GM23338 (cell line): ENCODE results near the gene STK11IP. TPM values are rescaled to one million over a fixed set of nuclear protein-coding genes. Genes with fewer than 3 reads are reported as not detected.

Experiments used
- ATAC-seq: fragments of 200-7000 bp; cut with Tn5 transposase; 3 replicates; pipeline ENCODE4 v1.9.1; 2020
- DNase-seq: peaks from one replicate; pipeline ENCODE4 v3.0.0-alpha.2; 2015; ENCODE audit warnings: low spot score
- H2AFZ ChIP-seq: fragments of 200-600 bp; sonication (generic); 2 replicates; pipeline ENCODE4 v1.8.0; 2016; ENCODE audit warnings: antibody characterized with exemption, mild to moderate bottlenecking, moderate library complexity
- H3F3A ChIP-seq: fragments of 200-600 bp; sonication (generic); replicated peaks from 2 replicates; pipeline ENCODE4 v1.8.0; 2017; ENCODE audit warnings: antibody characterized with exemption, mixed run types, low read depth
- H3K27ac ChIP-seq: fragments of 200-600 bp; sonication (generic); 2 replicates; pipeline ENCODE4 v1.6.1; 2016; ENCODE audit warnings: low read depth
- H3K27me3 ChIP-seq: fragments of 200-600 bp; sonication (generic); 2 replicates; pipeline ENCODE4 v1.8.0; 2016; ENCODE audit warnings: mild to moderate bottlenecking, mixed run types, moderate library complexity; ENCODE audit not compliant: insufficient read depth
- H3K36me3 ChIP-seq: fragments of 200-600 bp; sonication (generic); 2 replicates; pipeline ENCODE4 v1.8.0; 2016; ENCODE audit warnings: mild to moderate bottlenecking; ENCODE audit not compliant: insufficient read depth
- H3K4me1 ChIP-seq: fragments of 200-600 bp; sonication (generic); 2 replicates; pipeline ENCODE4 v1.8.0; 2016; ENCODE audit warnings: mild to moderate bottlenecking, moderate library complexity; ENCODE audit not compliant: insufficient read depth
- H3K4me2 ChIP-seq: fragments of 200-600 bp; sonication (generic); 2 replicates; pipeline ENCODE4 v1.7.1; 2017; ENCODE audit warnings: mixed run types
- H3K4me3 ChIP-seq: fragments of 200-600 bp; sonication (generic); 2 replicates; pipeline ENCODE4 v1.6.1; 2016; ENCODE audit warnings: mixed run types
- H3K79me2 ChIP-seq: fragments of 200-600 bp; sonication (generic); replicated peaks from 2 replicates; pipeline ENCODE4 v1.8.0; 2017; ENCODE audit warnings: mild to moderate bottlenecking; ENCODE audit not compliant: insufficient read depth
- H3K9me2 ChIP-seq: fragments of 200-600 bp; sonication (generic); 2 replicates; pipeline ENCODE4 v1.8.0; 2017; ENCODE audit not compliant: insufficient read depth
- H4K20me1 ChIP-seq: fragments of 200-600 bp; sonication (generic); replicated peaks from 2 replicates; pipeline ENCODE4 v1.8.0; 2017; ENCODE audit warnings: mild to moderate bottlenecking; ENCODE audit not compliant: insufficient read depth
- H3K27ac Mint-ChIP-seq: 2 replicates; pipeline ENCODE4 v1.8.0; 2020; ENCODE audit warnings: inconsistent platforms, mild to moderate bottlenecking, moderate library complexity, mixed read lengths
- H3K27me3 Mint-ChIP-seq: 3 replicates; pipeline ENCODE4 v1.8.0; 2022; ENCODE audit warnings: low read depth, mild to moderate bottlenecking, moderate library complexity, mixed read lengths, inconsistent platforms; ENCODE audit not compliant: insufficient read depth, poor library complexity
- H3K36me3 Mint-ChIP-seq: 3 replicates; pipeline ENCODE4 v1.8.0; 2021; ENCODE audit warnings: low read depth, mild to moderate bottlenecking, inconsistent platforms, moderate library complexity, mixed read lengths
- H3K4me1 Mint-ChIP-seq: 3 replicates; pipeline ENCODE4 v1.8.0; 2020; ENCODE audit warnings: mild to moderate bottlenecking, inconsistent platforms, mixed read lengths
- H3K4me3 Mint-ChIP-seq: 3 replicates; pipeline ENCODE4 v1.8.0; 2021; ENCODE audit warnings: moderate library complexity, mild to moderate bottlenecking, inconsistent platforms, mixed read lengths
- H3K9me3 Mint-ChIP-seq: 3 replicates; pipeline ENCODE4 v1.8.0; 2020; ENCODE audit warnings: moderate library complexity, mild to moderate bottlenecking, inconsistent platforms, mixed read lengths
- CREB1 ChIP-seq: fragments of 250-450 bp; sonication (Bioruptor Pico); IDR thresholded peaks from 2 replicates; pipeline ENCODE4 v1.5.0; 2020; ENCODE audit warnings: low read depth, mild to moderate bottlenecking, moderate library complexity
- ETS1 ChIP-seq: IDR thresholded peaks from 2 replicates; pipeline ENCODE4 v1.6.1; 2016; ENCODE audit warnings: antibody characterized with exemption
- EZH2 ChIP-seq: fragments of 200-600 bp; sonication (generic); IDR thresholded peaks from one replicate; pipeline ENCODE4 v1.8.0; 2017; ENCODE audit warnings: antibody characterized with exemption, mild to moderate bottlenecking, low read depth; ENCODE audit not compliant: unreplicated experiment
- EZH2phosphoT487 ChIP-seq: fragments of 200-600 bp; sonication (generic); IDR thresholded peaks from one replicate; pipeline ENCODE4 v1.8.1; 2018; ENCODE audit warnings: antibody characterized with exemption; ENCODE audit not compliant: unreplicated experiment
- JUNB ChIP-seq: IDR thresholded peaks from one replicate; pipeline ENCODE4 v1.6.1; 2016; ENCODE audit warnings: antibody characterized with exemption; ENCODE audit not compliant: unreplicated experiment
- NANOG ChIP-seq: IDR thresholded peaks from 2 replicates; pipeline ENCODE4 v1.6.1; 2016; ENCODE audit warnings: antibody characterized with exemption, borderline replicate concordance
- POLR2AphosphoS5 ChIP-seq: IDR thresholded peaks from 2 replicates; pipeline ENCODE4 v1.6.1; 2016; ENCODE audit warnings: antibody characterized with exemption, low read depth
- REST ChIP-seq: IDR thresholded peaks from one replicate; pipeline ENCODE4 v1.6.1; 2018; ENCODE audit warnings: antibody characterized with exemption; ENCODE audit not compliant: unreplicated experiment
- STAT1 ChIP-seq: IDR thresholded peaks from one replicate; pipeline ENCODE4 v1.6.1; 2016; ENCODE audit warnings: antibody characterized with exemption; ENCODE audit not compliant: unreplicated experiment
- ZNF114 ChIP-seq: fragments of 250-450 bp; sonication (Bioruptor Pico); IDR thresholded peaks from 2 replicates; pipeline ENCODE4 v1.5.0; 2020; ENCODE audit warnings: mild to moderate bottlenecking, moderate library complexity
- ZNF331 ChIP-seq: fragments of 250-450 bp; sonication (Bioruptor Pico); IDR thresholded peaks from 2 replicates; pipeline ENCODE4 v1.5.0; 2020; ENCODE audit warnings: low read depth, mild to moderate bottlenecking, moderate library complexity
- polyA plus RNA-seq: library from polyadenylated mRNA; unstranded; fragments of >200 nt; fragmentation: Nextera tagmentation; extraction: Ambion mirVana; gene quantifications from 2 replicates; pipeline ENCODE4 v1.2.1, GENCODE V29; 2016
- total RNA-seq: library from RNA; depleted of rRNA; stranded (reverse); fragments of >200 nt; shearing (Covaris generic); gene quantifications from 2 replicates; pipeline ENCODE4 v1.2.3, GENCODE V29; 2014
- TF ChIP-seq, protein P1 (sequence below), 2 experiments: fragments of 200-600 bp in 1 of 2; sonication (generic) in 1 of 2; conservative IDR thresholded peaks; 2 replicates each; pipeline versions ENCODE4 v1.5.1 to v1.6.1; 2016 to 2017; ENCODE audit warnings: antibody characterized with exemption in 2 of 2, low read depth in 2 of 2, mild to moderate bottlenecking in 2 of 2, moderate library complexity in 1 of 2
- TF ChIP-seq, protein P2 (sequence below): fragments of 250-450 bp; sonication (Bioruptor Pico); IDR thresholded peaks from 2 replicates; pipeline ENCODE4 v1.5.0; 2020; ENCODE audit warnings: mild to moderate bottlenecking, moderate library complexity

Gene STK11IP
- total and polyA plus RNA-seq, 2 experiments from 2014 or later = 16.6 to 28.1 TPM

GRCh38 chr2:219631904-219632759, 34.5 kb downstream of the STK11IP start:
- no peaks in the 10 kb centered on the region for H3F3A ChIP-seq
- H3K79me2 ChIP-seq = no peaks in the 10 kb centered on the region
- DNase-seq = no peak
- H3K4me2 ChIP-seq = no peak overlapping the region
- no peaks in the 10 kb centered on the region for H3K9me2 ChIP-seq
- H3K4me1 ChIP-seq = no peaks in the 10 kb centered on the region; the same call in 1 of the 2 replicates
- no peaks in the 10 kb centered on the region for H4K20me1 ChIP-seq
- Mint-ChIP-seq H3K36me3 (peaks cover 2% of the 10 kb centered on the region; the same call in 1 of the 3 replicates), H3K4me1 (peaks cover 4% of the 10 kb centered on the region; the same call in 2 of the 3 replicates), H3K4me3 (no peak overlapping the region), H3K27ac (no peak overlapping the region), H3K9me3 (no peaks in the 10 kb centered on the region; the same call in 1 of the 3 replicates), H3K27me3 (peaks cover 10% of the 10 kb centered on the region)
- TF ChIP-seq REST (no peak), ZNF331 (CRISPR knock-in tag) (no peak), ETS1 (no peak), POLR2AphosphoS5 (no peak), EZH2phosphoT487 (no peak), ZNF114 (no peak), CREB1 (CRISPR knock-in tag) (no peak), JUNB (no peak), EZH2 (no peak), NANOG (no peak), STAT1 (no peak)
- TF ChIP-seq, protein P1, sequence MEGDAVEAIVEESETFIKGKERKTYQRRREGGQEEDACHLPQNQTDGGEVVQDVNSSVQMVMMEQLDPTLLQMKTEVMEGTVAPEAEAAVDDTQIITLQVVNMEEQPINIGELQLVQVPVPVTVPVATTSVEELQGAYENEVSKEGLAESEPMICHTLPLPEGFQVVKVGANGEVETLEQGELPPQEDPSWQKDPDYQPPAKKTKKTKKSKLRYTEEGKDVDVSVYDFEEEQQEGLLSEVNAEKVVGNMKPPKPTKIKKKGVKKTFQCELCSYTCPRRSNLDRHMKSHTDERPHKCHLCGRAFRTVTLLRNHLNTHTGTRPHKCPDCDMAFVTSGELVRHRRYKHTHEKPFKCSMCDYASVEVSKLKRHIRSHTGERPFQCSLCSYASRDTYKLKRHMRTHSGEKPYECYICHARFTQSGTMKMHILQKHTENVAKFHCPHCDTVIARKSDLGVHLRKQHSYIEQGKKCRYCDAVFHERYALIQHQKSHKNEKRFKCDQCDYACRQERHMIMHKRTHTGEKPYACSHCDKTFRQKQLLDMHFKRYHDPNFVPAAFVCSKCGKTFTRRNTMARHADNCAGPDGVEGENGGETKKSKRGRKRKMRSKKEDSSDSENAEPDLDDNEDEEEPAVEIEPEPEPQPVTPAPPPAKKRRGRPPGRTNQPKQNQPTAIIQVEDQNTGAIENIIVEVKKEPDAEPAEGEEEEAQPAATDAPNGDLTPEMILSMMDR (conservative IDR thresholded peaks at IDR 0.05; ENCODE audit: low read depth in 2 of 2) = no peak
- TF ChIP-seq, protein P2, sequence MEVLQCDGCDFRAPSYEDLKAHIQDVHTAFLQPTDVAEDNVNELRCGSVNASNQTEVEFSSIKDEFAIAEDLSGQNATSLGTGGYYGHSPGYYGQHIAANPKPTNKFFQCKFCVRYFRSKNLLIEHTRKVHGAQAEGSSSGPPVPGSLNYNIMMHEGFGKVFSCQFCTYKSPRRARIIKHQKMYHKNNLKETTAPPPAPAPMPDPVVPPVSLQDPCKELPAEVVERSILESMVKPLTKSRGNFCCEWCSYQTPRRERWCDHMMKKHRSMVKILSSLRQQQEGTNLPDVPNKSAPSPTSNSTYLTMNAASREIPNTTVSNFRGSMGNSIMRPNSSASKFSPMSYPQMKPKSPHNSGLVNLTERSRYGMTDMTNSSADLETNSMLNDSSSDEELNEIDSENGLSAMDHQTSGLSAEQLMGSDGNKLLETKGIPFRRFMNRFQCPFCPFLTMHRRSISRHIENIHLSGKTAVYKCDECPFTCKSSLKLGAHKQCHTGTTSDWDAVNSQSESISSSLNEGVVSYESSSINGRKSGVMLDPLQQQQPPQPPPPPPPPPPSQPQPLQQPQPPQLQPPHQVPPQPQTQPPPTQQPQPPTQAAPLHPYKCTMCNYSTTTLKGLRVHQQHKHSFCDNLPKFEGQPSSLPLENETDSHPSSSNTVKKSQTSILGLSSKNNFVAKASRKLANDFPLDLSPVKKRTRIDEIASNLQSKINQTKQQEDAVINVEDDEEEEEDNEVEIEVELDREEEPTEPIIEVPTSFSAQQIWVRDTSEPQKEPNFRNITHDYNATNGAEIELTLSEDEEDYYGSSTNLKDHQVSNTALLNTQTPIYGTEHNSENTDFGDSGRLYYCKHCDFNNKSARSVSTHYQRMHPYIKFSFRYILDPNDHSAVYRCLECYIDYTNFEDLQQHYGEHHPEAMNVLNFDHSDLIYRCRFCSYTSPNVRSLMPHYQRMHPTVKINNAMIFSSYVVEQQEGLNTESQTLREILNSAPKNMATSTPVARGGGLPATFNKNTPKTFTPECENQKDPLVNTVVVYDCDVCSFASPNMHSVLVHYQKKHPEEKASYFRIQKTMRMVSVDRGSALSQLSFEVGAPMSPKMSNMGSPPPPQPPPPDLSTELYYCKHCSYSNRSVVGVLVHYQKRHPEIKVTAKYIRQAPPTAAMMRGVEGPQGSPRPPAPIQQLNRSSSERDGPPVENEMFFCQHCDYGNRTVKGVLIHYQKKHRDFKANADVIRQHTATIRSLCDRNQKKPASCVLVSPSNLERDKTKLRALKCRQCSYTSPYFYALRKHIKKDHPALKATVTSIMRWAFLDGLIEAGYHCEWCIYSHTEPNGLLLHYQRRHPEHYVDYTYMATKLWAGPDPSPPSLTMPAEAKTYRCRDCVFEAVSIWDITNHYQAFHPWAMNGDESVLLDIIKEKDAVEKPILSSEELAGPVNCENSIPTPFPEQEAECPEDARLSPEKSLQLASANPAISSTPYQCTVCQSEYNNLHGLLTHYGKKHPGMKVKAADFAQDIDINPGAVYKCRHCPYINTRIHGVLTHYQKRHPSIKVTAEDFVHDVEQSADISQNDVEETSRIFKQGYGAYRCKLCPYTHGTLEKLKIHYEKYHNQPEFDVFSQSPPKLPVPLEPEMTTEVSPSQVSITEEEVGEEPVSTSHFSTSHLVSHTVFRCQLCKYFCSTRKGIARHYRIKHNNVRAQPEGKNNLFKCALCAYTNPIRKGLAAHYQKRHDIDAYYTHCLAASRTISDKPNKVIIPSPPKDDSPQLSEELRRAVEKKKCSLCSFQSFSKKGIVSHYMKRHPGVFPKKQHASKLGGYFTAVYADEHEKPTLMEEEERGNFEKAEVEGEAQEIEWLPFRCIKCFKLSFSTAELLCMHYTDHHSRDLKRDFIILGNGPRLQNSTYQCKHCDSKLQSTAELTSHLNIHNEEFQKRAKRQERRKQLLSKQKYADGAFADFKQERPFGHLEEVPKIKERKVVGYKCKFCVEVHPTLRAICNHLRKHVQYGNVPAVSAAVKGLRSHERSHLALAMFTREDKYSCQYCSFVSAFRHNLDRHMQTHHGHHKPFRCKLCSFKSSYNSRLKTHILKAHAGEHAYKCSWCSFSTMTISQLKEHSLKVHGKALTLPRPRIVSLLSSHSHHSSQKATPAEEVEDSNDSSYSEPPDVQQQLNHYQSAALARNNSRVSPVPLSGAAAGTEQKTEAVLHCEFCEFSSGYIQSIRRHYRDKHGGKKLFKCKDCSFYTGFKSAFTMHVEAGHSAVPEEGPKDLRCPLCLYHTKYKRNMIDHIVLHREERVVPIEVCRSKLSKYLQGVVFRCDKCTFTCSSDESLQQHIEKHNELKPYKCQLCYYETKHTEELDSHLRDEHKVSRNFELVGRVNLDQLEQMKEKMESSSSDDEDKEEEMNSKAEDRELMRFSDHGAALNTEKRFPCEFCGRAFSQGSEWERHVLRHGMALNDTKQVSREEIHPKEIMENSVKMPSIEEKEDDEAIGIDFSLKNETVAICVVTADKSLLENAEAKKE (CRISPR knock-in tag) = no peak
- H2AFZ ChIP-seq = no peak overlapping the region
- no peak for ATAC-seq
- H3K4me3 ChIP-seq = no peak overlapping the region
- H3K27me3 ChIP-seq = peaks cover under 1% of the 10 kb centered on the region; the same call in 1 of the 2 replicates
- H3K27ac ChIP-seq = no peak overlapping the region
- no peaks in the 10 kb centered on the region for H3K36me3 ChIP-seq
